GM12878 (cell line): ENCODE measurements around the gene CNNM3.

Experiments
- ETV6 ChIP-seq, 2 experiments: fragments of 450-650 bp in 1 of 2; IDR thresholded peaks in 1 of 2; conservative IDR thresholded peaks in 1 of 2; 2 replicates each; pipeline ENCODE4 v1.6.1; 2014; ENCODE audit warnings: antibody characterized with exemption in 1 of 2, borderline replicate concordance in 1 of 2, low read depth in 1 of 2, mild to moderate bottlenecking in 1 of 2, moderate library complexity in 1 of 2
- JUNB ChIP-seq: IDR thresholded peaks from 2 replicates; pipeline ENCODE4 v1.6.1; 2016; ENCODE audit warnings: antibody characterized with exemption, mild to moderate bottlenecking

GRCh38 chr2:96859099-96859649 is 43.1 kb downstream of the CNNM3 start:
- TF ChIP-seq ETV6 (conservative IDR thresholded peaks at IDR 0.05 in 1 of 2, IDR thresholded peaks at IDR 0.05 in 1 of 2; ENCODE audit: borderline replicate concordance in 1 of 2, low read depth in 1 of 2) (no peak), JUNB (no peak)
